ENCODE measurements around the gene HOXA11.

HOXA11 gene

GRCh38 chr7:27156508-27156898 lies 28.5 kb downstream of the HOXA11 start, which contains the start of gene HOXA7:
Gene HOXA7 (minus strand): TSS chr7:27156675. CDS start chr7:27156545, 130 bp downstream.
- peak; percentile 70 for DNase-seq

DNA sequence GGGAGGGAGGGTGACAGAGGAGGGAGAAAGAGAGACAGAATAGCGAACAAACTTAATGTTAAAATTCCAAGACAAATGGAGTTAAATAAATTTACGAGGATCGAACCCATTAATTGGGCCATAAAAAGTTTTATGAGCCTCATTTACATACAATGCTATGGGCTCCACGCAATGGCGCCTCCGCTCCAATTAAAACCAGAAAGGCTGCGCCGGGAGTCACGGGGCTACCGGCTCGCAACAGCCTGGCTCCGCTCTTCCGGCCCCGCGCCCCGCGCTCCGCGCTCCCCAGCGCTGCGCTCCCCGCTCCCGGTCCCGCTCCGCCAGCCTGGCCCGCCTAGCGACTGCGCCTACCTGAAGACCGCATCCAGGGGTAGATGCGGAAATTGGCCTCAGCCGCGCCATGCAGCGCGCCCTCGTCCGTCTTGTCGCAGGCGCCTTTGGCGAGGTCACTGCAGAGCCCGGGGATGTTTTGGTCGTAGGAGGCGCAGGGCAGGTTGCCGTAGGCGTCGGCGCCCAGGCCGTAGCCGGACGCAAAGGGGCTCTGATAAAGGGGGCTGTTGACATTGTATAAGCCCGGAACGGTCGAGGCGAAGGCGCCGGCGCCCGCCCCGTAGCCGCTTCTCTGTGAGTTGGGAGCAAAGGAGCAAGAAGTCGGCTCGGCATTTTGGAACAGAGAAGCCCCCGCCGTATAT lies 29.1 kb downstream of the HOXA11 start:
- DNase-seq: peak; percentile 31

GRCh38 chr7:27154901-27155815 lies 29.9 kb downstream of the HOXA11 start:
- DNase-seq: no peak

- no peak for DNase-seq
These were observed 30.7 kb downstream of the HOXA11 start for GRCh38 chr7:27154369-27154768.

GRCh38 chr7:27153526-27153925 lies 31.5 kb downstream of the HOXA11 start:
- no peak for DNase-seq

- DNase-seq: no peak
These were observed 32.1 kb downstream of the HOXA11 start for GRCh38 chr7:27152816-27153442.

DNA sequence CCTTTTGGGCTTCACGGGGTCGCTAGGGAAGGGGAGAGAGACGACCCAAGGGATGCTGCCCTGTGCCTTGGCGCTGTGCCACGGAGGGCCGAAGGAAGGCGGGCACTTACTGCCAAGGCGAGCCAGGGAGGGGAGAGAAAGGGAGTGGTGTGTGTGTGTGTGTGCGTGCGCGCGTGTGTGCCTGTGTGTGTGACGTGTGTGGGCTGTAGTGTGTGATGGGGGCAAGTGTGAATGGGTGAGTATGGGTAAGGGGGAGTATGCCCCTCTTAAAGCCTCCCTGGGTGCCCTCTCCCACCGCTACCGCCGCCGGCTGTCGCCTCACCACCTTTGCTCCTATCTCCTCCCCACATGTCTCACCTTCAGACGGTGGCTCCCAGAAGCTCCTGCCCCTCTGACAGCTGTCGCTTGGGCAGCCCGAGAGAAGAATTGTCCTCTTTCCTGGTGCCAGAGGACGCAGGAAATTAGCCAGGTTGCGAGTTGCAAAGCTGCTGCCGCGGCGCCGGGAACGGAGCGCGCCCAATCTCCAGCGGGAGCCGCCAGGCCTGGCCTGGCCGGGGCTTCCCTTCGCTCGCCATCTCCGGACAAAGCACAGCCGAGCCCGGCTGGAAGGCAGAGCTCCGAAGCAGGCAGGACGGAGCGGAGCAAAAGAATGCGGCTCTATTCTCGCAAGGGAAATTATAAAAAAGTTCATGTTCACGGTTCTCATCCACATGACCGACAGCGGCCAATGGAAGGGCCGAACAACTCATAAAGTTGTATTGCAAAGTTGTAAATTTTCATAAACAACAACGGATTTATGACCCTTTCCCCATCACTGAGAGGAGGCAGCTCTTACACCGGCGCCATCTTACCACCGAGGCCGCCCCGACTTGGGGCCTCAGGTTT lies 32.9 kb downstream of the HOXA11 start, which contains the start of gene HOXA3:
HOXA3 (minus strand) TSS at position 653 of the 885 bp plus-strand sequence. CDS start 41,943 bp downstream, outside the sequence.
- no peak for DNase-seq

GRCh38 chr7:27151341-27151930 lies 33.6 kb downstream of the HOXA11 start:
- no peak for DNase-seq

DNA sequence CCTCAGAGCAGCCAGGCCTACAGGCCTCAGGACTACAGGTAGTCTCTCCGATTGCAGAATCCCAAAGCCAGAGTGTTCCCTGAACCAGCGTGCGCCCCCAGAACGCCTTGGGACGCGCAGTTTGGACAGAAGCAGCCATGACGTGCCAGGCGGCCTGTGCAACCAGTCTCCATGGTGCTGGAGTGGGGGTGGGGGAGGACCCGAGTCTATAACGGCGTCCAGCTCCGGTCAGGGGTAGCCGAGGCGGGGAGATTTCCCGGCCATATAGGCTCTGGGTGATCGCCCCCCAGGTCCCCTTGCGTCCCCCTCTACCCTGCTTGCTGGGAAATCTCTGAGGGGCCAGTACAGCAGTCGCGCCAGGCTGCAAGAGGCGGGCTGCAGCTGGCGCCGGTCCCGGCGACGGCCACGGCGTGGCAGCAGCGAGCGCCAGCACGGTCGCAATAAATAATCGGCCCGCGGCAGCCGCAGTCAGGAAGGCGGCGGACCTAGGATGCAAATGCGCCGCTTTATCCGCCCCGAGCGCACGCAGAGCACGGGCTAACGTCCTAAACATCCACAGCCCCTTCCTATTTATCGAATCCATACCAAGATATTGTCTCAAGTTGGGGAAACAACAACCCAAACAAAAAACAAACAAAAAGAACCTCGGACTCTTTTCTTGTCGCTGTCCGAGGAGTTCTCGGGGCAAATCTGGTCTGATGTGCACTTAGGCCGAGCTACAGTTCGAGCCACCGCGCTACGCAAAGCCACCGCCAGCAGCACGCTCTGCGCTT lies 34.3 kb downstream of the HOXA11 start:
- peak; percentile 68 for DNase-seq

DNA sequence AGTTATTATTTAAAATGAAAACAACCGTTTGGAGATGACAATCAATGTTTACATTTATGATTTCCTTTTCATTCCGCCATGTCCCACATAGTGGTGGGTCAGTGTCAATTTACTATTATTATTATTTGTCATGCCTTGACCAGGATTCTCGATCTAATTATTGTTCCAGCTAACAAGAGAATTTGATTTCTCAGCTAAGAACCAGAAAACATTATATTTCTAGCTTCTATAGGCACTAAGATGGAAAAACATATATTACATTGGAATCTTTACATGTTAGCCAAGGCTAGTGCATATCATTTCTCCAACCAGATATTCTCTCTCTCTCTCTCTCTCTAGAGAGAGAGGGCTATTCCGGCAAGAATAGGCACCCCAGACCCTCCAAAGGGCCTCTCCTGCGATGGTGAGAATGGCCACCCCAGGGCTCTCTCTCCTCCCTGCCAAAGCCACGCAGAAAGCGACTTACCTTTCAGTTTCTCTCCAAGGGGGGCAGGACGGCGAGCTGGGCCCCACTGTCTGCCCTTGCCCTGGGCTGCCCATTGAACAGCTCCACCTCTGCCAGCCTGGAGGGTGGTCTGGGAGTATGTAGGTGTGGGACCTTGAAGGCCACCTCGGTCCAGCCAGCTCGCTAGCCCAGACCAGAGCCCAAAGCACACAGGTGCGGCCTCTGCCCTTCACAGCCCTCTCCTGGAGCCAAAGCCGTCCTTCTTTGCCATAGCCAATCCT lies 35.0 kb downstream of the HOXA11 start:
- DNase-seq: no peak

DNA sequence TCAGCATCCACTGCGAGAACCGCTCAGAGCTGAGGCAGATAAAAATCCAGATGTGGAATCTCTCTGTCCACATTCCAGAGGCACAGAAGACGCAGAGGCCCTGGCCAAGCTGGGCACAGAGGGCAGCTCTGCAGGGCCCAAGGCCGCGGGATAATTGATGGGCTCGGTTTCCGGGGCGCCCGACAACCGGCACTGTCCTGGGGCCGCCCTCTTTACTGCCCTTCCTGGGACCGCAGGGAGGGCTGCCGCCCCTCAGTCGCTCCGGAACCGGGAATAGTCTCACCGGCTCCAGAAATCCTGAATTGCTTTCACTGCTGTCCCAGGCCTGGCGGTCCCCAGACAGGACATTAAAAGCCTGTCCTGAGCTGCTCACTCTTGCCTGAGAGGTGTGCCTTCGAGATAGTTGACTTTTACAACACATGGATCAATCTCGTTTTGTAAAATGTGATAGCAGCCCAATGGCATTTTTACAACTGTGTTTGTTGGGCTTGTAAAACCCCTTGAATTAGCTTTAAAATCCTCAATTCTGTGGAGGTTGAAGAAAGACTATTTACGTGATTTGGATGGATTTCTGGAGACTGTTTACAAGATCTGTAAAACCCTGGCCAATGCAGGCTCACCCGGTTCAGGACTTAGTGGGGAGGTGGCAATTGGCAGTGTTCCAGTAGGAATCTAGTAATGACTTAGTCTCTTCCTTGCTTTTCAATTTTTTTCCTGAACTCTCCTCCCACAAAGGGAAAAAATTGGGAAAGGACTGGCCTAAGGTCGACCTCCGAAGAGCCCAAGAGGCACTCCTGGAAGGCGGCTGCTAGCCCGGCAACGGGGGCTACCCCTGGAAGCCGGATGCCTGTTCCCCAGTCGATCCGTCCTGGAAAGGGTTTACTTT lies 36.0 kb downstream of the HOXA11 start:
- DNase-seq: no peak

DNA sequence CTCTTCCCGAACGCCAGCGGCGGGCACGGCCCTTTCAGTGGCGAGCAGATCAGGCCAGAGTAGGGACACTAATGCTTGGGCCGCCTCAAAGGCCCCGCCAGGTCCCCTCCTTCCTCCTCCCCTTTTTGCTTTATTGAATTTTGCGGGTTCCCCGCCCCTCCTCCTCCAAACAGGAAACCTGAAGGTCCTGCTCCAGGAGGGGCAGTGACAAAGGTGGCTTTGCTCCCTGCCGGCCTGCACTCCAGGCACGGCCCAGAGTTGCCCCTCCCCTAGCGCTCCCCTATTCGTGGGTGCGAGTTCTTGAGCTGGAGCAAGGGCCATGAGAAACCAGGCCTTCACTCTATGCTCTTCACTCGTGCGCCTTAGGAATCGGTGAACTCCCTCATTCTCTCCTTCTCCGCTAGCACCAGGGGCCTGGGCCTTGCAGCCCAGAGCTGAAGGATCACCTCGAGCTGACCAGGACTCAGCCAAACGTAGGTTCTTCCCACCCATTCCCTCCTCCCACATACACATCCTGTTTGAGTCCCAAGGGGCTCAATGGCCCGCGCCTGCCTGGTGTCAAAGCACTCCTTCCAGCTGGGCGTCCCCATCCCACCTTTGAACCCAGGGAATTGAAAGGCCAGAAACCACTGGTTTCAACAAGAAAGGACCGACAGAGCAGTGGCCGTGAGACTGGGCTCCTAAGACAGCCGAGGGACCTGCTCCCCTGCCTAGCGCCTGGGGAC lies 36.8 kb downstream of the HOXA11 start:
- peak; percentile 17 for DNase-seq

GRCh38 chr7:27147199-27148030 lies 37.6 kb downstream of the HOXA11 start, which contains the start of gene HOXA6:
Gene HOXA6 (minus strand): TSS chr7:27147774. CDS start chr7:27147749, 25 bp downstream.
- peak; percentile 52 for DNase-seq

- no peak for DNase-seq
These were observed 38.4 kb downstream of the HOXA11 start for GRCh38 chr7:27146491-27147198.

DNA sequence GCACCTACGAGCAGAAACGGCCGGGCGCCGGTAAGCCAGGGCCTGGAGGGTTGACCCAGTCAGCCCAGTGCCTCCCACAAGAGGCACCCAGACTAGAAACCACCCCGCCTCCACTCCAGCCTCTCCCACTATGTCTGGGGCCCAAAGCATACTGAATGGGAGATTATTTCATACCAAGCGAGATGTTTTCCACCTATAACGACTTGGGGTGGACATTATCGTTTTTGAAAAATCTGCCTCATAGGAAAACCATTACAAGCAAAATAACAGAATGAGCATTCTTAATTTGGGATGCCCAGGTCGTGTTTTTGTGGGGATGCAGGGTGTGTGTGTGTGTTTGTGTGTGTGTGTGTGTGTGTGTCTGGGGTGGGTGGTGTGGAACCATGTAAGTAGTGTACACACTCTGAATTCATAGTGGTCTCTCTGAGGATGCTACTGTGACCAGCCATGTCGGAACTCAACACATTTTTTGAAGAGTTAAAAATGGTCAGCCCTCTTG lies 39.1 kb downstream of the HOXA11 start:
- DNase-seq: no peak

DNA sequence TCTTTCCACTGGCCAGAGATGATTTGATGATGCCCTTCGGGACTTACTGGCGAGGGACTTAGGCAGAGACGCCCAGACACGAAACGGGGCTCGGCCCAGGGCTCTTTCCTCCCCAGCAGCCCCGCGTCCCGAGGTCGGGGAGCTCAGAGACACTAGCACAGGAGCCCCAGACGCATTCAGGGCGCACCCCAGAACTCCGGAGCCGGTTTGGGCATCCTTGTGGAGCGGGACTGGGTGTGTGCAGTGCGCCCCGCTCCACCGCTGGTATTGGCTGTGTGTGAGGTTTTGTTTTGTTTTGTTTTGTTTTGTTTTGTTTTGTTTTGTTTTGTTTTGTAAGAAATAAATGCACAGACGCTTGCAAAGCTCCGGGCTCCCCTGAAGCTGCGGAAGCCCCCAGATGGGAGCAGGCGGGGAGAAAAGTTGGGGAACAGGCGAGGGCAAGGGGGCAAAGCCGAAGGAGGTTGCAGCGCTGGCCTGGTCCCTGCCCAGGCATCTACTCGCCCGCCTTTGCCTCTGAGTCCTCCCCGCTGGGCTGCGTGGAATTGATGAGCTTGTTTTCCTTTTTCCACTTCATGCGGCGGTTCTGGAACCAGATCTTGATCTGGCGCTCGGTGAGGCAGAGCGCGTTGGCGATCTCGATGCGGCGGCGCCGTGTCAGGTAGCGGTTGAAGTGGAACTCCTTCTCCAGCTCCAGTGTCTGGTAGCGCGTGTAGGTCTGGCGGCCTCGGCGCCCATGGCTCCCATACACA lies 39.7 kb downstream of the HOXA11 start:
- no peak for DNase-seq
